ENCODE measurements around the gene WNT2. TPM values are rescaled to one million over a fixed set of nuclear protein-coding genes. Genes with fewer than 3 reads are reported as not detected.
"Not testable (repeated sequence)": the region's sequence is repeated elsewhere in the genome, so short reads cannot be mapped to it uniquely, and the experiment has no call there.

The WNT2 gene
- polyA plus RNA-seq, 1 donor (not counting 4 experiments of a cell fraction or from before 2014, with no cell fraction given), result not detected

DNA sequence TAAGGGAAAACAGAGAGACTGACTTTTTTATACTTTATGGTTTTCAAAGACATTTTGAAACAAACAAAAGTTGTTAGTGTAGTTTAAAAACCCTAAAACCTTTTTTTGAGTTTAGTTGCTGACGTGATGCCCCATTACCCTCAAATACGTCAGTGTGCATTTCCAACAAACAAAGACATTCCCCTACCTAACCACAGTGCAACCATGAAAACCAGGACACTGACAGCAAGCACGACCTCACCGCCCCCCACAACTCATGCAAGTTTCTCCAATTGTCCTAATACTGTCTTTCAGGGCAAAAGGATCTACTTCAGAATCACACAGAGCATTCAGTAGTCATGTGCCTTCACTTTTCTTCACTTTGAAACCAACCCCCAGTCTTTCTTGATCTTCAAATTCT lies 75.0 kb downstream of the WNT2 start:
- Histone ChIP-seq H3K36me3 (ENCODE audit: control insufficient read depth in 2 of 2, extremely low read depth in 1 of 2, insufficient read depth in 2 of 2, low read length in 2 of 2) (no peaks in the 10 kb centered on the region), H3K27me3 (ENCODE audit: control insufficient read depth, extremely low read depth, insufficient read depth, low read length) (no peaks in the 10 kb centered on the region), H3K4me1 (ENCODE audit: control insufficient read depth, extremely low read depth, insufficient read depth, low read length) (no peaks in the 10 kb centered on the region), H4K20me1 (ENCODE audit: control insufficient read depth, extremely low read depth, insufficient read depth, low read length) (no peaks in the 10 kb centered on the region), H3K9me3 (ENCODE audit: control insufficient read depth, low read depth, low read length) (no peaks in the 10 kb centered on the region), H3K4me2 (ENCODE audit: control insufficient read depth, extremely low read depth, insufficient read depth, low read depth, low read length) (no peak overlapping the region), H2AFZ (ENCODE audit: control insufficient read depth, low read length) (no peak overlapping the region), H3K9me1 (ENCODE audit: control insufficient read depth, extremely low read depth, insufficient read depth, low read length) (no peaks in the 10 kb centered on the region), H3K4me3 (ENCODE audit: control insufficient read depth in 2 of 3, extremely low read depth in 1 of 3, insufficient read depth in 2 of 3, low read depth in 1 of 3, low read length in 3 of 3) (no peak overlapping the region), H3K79me2 (ENCODE audit: control insufficient read depth, insufficient read depth, low read length) (no peaks in the 10 kb centered on the region), H3K9ac (ENCODE audit: control insufficient read depth, extremely low read depth, insufficient read depth, low read length) (no peak overlapping the region), H3K27ac (ENCODE audit: control insufficient read depth, insufficient read depth, low read length) (no peak overlapping the region)
- TF ChIP-seq EZH2 (IDR thresholded peaks at IDR 0.05; ENCODE audit: low read length), result no peak
- FAIRE-seq, result no peak
- dilution Hi-C loops (cut with MboI; ENCODE audit: extremely low pct_ligation_motif_present, low sequenced_read_pairs), result no loop called here
- no peak for DNase-seq (ENCODE audit: low read depth, low spot score)

DNA sequence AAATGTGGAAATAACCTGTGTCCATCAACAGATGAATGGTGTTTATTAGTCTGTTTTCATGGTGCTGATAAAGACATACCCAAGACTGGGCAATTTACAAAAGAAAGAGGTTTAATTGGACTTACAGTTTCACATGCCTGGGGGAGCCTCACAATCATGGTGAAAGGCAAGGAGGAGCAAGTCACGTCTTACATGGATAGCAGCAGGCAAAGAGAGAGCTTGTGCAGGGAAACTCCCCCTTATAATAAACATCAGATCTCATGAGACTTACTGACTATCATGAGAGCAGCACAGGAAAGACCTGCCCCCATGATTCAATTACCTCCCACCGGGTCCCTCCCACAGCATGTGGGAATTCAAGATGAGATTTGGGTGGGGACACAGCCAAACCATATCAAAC lies 77.2 kb downstream of the WNT2 start:
- FAIRE-seq; H3K79me2 ChIP-seq (ENCODE audit: control insufficient read depth, insufficient read depth, low read length); DNase-seq (ENCODE audit: low read depth, low spot score); H3K4me1 ChIP-seq (ENCODE audit: control insufficient read depth, extremely low read depth, insufficient read depth, low read length); H3K9ac ChIP-seq (ENCODE audit: control insufficient read depth, extremely low read depth, insufficient read depth, low read length); H3K27ac ChIP-seq (ENCODE audit: control insufficient read depth, insufficient read depth, low read length); dilution Hi-C loops (cut with MboI; ENCODE audit: extremely low pct_ligation_motif_present, low sequenced_read_pairs); H3K9me3 ChIP-seq (ENCODE audit: control insufficient read depth, low read depth, low read length); H3K36me3 ChIP-seq (ENCODE audit: control insufficient read depth in 2 of 2, extremely low read depth in 1 of 2, insufficient read depth in 2 of 2, low read length in 2 of 2); H4K20me1 ChIP-seq (ENCODE audit: control insufficient read depth, extremely low read depth, insufficient read depth, low read length); H3K9me1 ChIP-seq (ENCODE audit: control insufficient read depth, extremely low read depth, insufficient read depth, low read length); H3K27me3 ChIP-seq (ENCODE audit: control insufficient read depth, extremely low read depth, insufficient read depth, low read length); H2AFZ ChIP-seq (ENCODE audit: control insufficient read depth, low read length); H3K4me2 ChIP-seq (ENCODE audit: control insufficient read depth, extremely low read depth, insufficient read depth, low read depth, low read length); H3K4me3 ChIP-seq (ENCODE audit: control insufficient read depth in 2 of 3, extremely low read depth in 1 of 3, insufficient read depth in 2 of 3, low read depth in 1 of 3, low read length in 3 of 3): not testable (repeated sequence)

DNA sequence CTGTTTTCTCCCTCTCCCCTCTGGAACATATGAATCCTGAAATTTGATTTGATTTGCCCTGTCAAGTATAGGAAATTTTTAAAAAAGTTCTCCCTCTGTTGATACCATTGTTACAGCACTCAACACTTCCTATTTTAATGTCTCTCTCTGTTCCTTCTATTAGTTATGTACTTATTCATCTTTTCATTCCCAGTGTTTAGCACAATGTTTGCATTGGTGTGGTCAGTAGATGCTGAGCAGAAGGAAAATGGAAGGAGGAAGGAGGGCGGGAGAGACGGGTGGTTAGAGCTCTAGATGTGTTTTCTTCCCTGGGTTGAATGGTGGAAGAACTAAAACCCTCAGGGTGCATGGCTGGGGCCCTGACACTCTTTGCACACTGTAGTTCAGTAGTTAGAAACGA lies 79.5 kb downstream of the WNT2 start:
- H3K9me3 ChIP-seq (ENCODE audit: control insufficient read depth, low read depth, low read length), result no peaks in the 10 kb centered on the region
- no peak overlapping the region for H3K9ac ChIP-seq (ENCODE audit: control insufficient read depth, extremely low read depth, insufficient read depth, low read length)
- no peak overlapping the region for H3K4me2 ChIP-seq (ENCODE audit: control insufficient read depth, extremely low read depth, insufficient read depth, low read depth, low read length)
- no peaks in the 10 kb centered on the region for H3K9me1 ChIP-seq (ENCODE audit: control insufficient read depth, extremely low read depth, insufficient read depth, low read length)
- H3K36me3 ChIP-seq (ENCODE audit: control insufficient read depth in 2 of 2, extremely low read depth in 1 of 2, insufficient read depth in 2 of 2, low read length in 2 of 2), result no peaks in the 10 kb centered on the region
- TF ChIP-seq EZH2 (IDR thresholded peaks at IDR 0.05; ENCODE audit: low read length), result no peak
- TF ChIP-seq, protein P1, sequence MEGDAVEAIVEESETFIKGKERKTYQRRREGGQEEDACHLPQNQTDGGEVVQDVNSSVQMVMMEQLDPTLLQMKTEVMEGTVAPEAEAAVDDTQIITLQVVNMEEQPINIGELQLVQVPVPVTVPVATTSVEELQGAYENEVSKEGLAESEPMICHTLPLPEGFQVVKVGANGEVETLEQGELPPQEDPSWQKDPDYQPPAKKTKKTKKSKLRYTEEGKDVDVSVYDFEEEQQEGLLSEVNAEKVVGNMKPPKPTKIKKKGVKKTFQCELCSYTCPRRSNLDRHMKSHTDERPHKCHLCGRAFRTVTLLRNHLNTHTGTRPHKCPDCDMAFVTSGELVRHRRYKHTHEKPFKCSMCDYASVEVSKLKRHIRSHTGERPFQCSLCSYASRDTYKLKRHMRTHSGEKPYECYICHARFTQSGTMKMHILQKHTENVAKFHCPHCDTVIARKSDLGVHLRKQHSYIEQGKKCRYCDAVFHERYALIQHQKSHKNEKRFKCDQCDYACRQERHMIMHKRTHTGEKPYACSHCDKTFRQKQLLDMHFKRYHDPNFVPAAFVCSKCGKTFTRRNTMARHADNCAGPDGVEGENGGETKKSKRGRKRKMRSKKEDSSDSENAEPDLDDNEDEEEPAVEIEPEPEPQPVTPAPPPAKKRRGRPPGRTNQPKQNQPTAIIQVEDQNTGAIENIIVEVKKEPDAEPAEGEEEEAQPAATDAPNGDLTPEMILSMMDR (optimal IDR thresholded peaks at IDR 0.05 in 1 of 3, IDR thresholded peaks at IDR 0.05 in 1 of 3, conservative IDR thresholded peaks at IDR 0.05 in 1 of 3; ENCODE audit: extremely low read depth in 1 of 3, insufficient read depth in 2 of 3, low read length in 3 of 3), result no peak
- H3K4me3 ChIP-seq (ENCODE audit: control insufficient read depth in 2 of 3, extremely low read depth in 1 of 3, insufficient read depth in 2 of 3, low read depth in 1 of 3, low read length in 3 of 3), result no peak overlapping the region
- H3K79me2 ChIP-seq (ENCODE audit: control insufficient read depth, insufficient read depth, low read length), result no peaks in the 10 kb centered on the region
- no peak for DNase-seq (ENCODE audit: low read depth, low spot score)
- FAIRE-seq, result no peak
- dilution Hi-C loops (cut with MboI; ENCODE audit: extremely low pct_ligation_motif_present, low sequenced_read_pairs), result no loop called here
- H3K27me3 ChIP-seq (ENCODE audit: control insufficient read depth, extremely low read depth, insufficient read depth, low read length), result peaks cover 5% of the 10 kb centered on the region
- H2AFZ ChIP-seq (ENCODE audit: control insufficient read depth, low read length), result no peak overlapping the region
- H3K27ac ChIP-seq (ENCODE audit: control insufficient read depth, insufficient read depth, low read length), result no peak overlapping the region
- no peaks in the 10 kb centered on the region for H3K4me1 ChIP-seq (ENCODE audit: control insufficient read depth, extremely low read depth, insufficient read depth, low read length)
- H4K20me1 ChIP-seq (ENCODE audit: control insufficient read depth, extremely low read depth, insufficient read depth, low read length), result no peaks in the 10 kb centered on the region
